Measurements from ENCODE around the gene C1QTNF1.
A peak's percentile ranks its signal among the peaks of the same experiment; 100 is the strongest.

DNA sequence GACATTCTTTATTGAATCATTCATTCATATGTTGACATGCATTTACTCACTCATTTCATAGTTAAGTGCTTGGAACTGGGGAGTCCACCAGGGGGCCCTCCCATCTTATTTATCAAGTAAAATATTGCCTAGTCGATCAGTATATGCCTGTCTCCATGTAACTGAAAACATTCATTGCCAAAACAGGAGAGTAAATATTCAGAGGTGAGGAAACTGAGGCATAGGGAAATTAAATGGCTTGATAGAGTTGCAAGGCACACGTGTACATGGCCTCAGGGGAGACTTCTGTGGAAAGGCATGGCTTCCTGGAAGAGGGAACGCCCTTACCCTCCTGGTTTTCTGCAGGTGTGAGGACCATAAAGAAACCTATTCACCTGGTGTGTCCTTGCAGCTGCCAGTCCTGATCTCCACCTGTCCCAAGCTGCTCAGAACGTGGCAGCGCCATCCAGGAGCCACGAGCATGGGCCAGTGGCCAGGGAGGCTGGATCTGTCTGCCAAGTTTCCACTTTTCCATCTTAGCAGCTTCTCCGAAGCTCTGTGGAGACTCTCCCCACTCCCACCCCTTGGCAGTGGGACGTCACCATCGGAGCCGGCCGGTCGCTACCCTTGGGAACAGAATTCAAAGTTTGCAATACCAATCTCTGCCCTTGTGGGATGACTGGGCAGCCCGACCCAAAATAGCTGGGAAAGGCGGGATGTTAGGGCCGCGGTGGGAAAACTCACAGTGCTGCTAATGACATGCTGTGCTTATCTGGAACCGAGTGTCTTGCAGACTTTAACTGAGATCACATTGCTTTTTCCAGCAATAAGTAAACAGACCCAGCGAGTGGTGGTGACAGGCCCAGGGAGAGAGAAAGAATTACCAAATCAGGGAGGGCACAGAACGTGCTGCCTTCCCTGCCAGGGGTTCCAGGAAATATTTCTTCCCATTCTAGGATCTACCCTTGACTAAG lies 4.1 kb upstream of the C1QTNF1 start:
- TF ChIP-seq POLR2A (IDR thresholded peaks at IDR 0.05) (no peak), POLR2AphosphoS5 (IDR thresholded peaks at IDR 0.05) (peak; percentile 26 to 56 (median 31)), CTCF (IDR thresholded peaks at IDR 0.05) (peak in 5 of 7 experiments; percentile 37 to 60 (median 53))
